GM12865 (cell line): ENCODE measurements around the gene CNTNAP2.

Source experiments
- DNase-seq: peaks from one replicate; pipeline ENCODE4 v3.0.0; 2010; ENCODE audit warnings: low read depth
- H3K4me3 ChIP-seq: 2 replicates; pipeline ENCODE4 v1.5.1; 2011; ENCODE audit warnings: mild to moderate bottlenecking, low read depth, low read length, control low read depth
- TF ChIP-seq, protein P1 (sequence below): IDR thresholded peaks from 2 replicates; pipeline ENCODE4 v1.5.1; 2011; ENCODE audit warnings: low read length, control low read depth, low read depth, inconsistent platforms; ENCODE audit not compliant: insufficient read depth; ENCODE audit errors: missing control alignments

The CNTNAP2 gene

DNA sequence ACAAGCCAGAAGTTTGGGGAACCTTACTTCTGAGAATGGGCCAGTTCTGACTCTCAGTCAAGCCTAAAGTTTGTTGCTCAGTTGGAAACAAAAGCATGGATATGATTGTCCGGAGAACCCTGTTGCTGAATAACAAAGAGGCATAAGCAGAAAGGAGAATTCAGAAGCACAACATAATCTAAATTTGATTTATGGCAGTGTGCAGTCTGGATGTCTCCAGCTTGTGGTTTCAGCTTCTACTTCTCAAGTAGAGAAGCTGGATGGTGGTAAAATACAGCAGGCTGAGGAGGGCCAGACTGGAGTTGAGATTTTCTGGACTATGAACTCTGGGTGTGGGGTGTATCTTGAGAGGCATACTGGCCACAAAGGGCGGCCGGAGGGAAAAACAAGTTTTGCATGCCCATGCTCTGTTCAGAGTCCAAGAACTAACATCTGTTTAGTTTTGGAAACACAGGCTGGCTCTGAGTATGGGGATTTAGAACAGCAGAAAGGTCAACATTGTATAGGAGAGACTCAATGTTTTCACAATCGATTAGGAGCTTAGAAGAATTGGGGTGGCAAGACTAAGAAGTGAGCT lies 592.9 kb downstream of the CNTNAP2 start:
- H3K4me3 ChIP-seq, result no peak overlapping the region
- TF ChIP-seq, protein P1, sequence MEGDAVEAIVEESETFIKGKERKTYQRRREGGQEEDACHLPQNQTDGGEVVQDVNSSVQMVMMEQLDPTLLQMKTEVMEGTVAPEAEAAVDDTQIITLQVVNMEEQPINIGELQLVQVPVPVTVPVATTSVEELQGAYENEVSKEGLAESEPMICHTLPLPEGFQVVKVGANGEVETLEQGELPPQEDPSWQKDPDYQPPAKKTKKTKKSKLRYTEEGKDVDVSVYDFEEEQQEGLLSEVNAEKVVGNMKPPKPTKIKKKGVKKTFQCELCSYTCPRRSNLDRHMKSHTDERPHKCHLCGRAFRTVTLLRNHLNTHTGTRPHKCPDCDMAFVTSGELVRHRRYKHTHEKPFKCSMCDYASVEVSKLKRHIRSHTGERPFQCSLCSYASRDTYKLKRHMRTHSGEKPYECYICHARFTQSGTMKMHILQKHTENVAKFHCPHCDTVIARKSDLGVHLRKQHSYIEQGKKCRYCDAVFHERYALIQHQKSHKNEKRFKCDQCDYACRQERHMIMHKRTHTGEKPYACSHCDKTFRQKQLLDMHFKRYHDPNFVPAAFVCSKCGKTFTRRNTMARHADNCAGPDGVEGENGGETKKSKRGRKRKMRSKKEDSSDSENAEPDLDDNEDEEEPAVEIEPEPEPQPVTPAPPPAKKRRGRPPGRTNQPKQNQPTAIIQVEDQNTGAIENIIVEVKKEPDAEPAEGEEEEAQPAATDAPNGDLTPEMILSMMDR, result no peak
- DNase-seq, result no peak

DNA sequence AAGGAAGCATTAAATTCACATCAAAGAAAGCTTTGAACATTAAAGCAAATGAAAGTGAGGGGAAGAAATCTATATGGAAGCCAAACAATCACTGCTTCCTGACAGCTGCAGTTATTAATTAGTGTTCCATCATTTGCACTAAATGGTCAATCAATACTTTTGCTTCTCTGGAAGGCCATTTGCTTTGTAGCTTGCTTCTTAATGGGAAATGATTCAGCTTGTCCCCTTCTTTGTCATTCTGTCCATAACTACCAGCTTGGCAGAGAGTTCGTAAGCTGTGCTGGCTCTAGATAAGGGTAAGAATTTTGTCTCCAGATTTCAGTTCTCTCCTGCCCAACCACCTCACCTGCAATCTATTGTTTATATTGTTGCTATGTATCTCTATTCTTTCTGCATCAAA lies 596.6 kb downstream of the CNTNAP2 start:
- no peak overlapping the region for H3K4me3 ChIP-seq
- TF ChIP-seq, protein P1, result no peak
- no peak for DNase-seq

DNA sequence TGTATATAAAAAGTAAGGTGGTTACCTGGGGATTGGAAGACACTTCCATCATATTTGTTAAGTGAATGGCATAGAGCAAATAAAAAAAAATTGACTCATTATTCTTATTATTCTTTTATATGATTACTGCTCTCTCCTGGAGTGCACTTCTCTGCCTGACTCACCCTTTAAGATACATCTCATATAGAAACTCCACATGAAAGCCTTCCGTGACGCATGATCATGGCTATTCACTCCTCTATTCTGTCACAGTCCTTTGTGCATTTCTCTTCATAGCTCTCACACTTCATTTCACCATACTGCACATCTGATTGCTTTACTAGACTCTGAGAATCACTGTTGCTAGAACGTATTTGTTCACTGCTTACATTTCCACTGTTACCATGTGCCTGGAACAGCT lies 597.3 kb downstream of the CNTNAP2 start:
- TF ChIP-seq, protein P1, result no peak
- no peak for DNase-seq
- no peak overlapping the region for H3K4me3 ChIP-seq

DNA sequence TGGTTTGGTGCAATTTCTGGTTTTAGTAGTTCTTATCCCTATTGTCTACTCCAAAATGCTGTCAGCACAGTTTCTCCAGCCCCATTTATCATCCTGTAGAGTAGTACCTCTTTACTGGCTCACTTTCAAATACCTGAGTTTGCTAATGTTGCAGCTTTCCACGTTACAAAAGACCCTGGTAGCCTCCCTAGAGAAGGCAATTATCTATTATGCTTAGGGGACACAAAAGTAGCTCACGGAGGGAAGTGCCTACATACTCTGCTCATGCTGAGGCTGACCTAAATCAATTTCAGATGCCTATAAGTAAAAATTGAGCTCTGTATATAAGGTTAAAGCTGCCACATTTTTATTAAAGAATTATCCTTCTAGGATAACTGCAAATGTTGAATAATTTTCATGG lies 603.6 kb downstream of the CNTNAP2 start:
- no peak for DNase-seq
- no peak overlapping the region for H3K4me3 ChIP-seq
- TF ChIP-seq, protein P1, result no peak

DNA sequence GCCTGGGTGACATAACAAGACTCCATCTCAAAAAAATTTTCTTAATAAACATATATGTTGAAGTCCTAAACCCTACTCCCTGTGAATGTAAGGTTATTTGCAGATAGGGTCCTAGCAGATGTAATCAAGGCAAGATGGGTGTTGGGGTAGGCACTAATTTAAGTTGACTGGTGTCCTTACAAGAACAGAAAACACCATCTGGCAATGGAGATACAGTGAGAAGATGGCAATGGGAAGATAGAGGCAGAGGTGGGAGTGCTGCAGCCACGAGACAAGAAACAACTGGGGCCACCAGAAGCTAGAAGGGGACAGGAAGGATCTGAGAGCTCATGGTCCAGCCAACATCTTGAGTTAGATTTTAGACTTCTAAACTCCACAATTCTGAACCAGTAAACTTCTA lies 606.4 kb downstream of the CNTNAP2 start:
- no peak for DNase-seq
- TF ChIP-seq, protein P1, result no peak
- H3K4me3 ChIP-seq, result no peak overlapping the region

DNA sequence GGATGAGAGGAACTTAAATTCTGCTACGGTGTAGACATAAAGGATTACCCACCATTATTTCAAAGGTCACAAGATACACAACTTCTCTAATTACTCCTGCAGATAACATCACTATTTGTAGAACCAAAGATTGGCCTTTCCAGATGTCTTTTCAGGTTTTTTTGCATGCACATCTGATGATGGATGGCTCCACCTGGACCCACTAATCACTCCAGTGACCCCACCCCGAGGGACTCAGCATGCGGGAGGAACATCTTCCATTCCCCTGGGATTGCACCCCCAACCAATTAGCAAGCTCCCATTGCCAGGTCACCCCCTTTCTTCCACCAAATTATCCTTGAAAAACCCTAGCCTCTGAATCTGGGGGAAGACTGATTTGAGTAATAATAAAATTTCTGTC lies 608.9 kb downstream of the CNTNAP2 start:
- H3K4me3 ChIP-seq, result no peak overlapping the region
- TF ChIP-seq, protein P1, result no peak
- no peak for DNase-seq

DNA sequence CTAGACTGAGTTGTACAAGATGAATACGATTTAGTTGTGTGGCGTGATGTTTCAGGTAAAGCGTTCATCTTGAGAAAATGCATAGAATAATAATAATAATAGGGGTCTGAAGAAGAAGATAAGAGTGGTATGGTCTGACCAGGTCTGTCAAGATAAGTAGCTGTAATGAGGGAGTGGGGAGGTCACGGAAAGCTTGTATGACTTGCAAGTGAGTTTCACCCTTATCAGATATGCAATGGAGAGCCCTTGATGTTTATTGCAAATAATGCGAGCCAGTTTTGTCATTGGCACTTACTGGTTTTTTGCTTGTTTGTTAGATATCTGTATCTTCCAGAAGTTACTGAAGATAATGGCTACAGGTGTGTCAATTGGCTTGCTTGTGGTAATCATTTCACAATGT lies 611.5 kb downstream of the CNTNAP2 start:
- DNase-seq, result no peak
- TF ChIP-seq, protein P1, result no peak
- no peak overlapping the region for H3K4me3 ChIP-seq
